NCI-H510A treated with DMSO at 0.1 percent for 48 hours (cell line): Measurements from ENCODE around the gene MAN2B2.

Source experiments
- DNase-seq: peaks from one replicate; lab custom pipeline; 2025; lab: John Stamatoyannopoulos, UW

MAN2B2 gene

DNA sequence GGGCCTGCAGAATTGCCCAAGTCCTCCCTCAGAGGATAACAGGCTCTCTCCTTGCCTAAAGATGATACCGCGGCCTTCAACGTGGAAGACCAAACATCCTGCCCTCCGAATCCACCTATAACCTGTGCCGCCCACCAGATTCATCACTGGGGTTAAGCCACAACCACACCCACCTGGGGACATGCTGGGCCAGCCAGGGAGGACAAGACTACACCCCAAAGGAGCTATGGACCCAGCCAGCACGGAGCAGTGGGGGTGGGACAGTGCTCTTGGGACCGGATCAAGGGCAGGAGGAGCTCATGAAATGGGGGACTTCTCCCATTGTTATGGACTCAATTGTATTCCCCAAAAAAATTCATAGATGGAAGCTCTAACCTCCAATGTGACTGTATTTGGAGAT, 6.8 kb upstream of the MAN2B2 start:
- DNase-seq = no peak

DNA sequence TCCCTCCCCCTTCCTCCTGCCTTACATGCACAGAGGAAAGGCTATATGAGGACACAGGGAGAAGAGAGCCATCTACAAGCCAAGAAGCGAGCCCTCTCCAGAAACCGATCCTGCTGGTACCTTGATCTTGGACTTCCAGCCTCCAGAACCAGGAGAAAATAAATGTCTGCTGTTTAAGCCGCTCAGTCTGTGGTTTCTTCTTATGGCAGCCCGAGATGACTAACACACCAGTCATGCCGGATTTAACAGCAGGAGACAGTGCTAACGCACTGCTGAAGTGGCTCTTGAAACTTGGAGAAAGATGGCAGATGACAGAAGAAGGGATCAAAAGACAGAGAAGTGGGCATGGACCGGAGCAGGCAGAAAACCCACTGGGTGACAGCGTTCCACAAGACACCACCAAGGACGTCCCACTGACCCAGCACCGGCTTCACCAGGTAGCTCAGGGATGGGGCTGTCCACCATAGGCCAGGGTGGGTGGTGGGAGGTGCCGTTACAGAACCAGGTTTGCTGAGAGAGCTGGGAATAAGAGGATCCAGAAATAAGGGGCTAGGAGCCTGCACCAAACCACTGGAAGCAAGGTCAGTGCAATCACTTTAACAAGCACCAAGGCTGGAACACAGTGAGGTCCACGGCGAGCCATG, 6.2 kb upstream of the MAN2B2 start:
- no peak for DNase-seq

DNA sequence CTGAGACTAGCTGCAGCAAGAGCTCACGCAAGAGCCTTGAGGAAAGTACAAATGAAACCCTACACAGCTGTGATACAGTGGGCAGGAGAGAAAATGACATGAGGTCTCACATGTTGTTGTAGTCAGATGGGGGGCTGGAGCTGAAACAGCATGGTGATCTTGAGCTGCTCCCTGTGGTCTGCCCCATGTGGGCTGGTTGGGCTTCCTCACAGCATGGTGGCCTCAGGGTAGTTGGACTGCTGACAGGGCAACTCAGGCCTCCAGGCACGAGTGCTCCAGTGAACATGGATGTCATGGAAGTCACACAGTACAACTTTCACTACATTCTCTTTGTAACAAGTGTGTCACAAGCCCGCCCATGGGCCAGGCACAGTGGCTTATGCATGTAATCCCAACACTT, 3.4 kb upstream of the MAN2B2 start:
- no peak for DNase-seq

DNA sequence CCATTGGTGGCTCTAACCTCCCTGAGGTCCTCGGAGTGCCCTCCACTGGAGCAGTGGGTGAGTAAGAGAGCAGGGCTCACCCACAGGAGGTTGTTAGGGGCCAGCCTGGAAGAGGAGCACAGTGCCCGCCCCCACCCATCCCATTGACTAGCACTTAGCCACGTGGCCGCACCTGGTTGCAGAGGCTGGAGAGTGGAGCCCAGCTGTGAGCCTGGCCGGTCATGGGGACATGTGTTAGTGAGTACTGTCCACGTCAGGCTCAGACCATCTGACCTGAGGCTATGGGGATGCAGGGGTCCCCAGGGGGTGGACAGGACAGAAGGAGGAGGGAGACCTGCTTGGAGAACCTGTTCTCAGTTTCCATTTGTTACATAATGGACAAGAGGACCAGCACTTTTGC, 1.4 kb upstream of the MAN2B2 start:
- DNase-seq = no peak

DNA sequence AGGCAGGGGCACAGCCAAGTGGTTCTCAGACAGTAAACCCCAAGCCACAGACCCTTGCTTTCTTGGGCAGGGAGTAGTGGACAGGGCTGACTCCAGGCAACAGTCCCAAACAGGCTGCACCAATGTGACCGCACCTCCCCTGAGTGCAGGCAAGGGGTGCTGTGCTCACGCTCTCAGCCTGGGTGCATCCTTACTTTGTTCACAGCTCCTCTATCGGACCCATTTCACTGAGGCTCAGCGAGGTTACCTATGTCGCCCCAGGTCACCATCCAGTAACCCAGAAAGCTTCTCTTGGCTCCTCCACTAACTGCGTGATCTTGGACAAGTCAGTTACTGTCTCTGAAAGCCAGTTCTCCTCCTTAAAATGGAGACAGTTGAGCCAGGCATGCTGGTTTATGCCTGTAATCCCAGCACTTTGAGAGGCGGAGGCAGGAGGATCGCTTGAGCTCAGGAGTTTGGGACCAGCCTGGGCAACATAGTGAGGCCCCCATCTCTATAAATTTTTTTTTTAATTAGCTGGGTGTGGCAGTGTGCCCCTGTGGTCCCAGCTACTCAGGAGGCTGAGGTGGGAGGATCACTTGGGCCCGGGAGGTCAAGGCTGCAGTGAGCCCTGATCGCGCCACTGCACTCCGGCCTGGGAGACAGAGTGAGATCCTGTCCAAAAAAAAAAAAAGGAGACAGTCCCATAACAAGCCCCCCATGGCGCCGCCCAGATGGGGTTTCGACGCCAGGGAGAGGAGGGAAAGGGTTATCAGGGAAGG, 823 bp upstream of the MAN2B2 start:
- no peak for DNase-seq

DNA sequence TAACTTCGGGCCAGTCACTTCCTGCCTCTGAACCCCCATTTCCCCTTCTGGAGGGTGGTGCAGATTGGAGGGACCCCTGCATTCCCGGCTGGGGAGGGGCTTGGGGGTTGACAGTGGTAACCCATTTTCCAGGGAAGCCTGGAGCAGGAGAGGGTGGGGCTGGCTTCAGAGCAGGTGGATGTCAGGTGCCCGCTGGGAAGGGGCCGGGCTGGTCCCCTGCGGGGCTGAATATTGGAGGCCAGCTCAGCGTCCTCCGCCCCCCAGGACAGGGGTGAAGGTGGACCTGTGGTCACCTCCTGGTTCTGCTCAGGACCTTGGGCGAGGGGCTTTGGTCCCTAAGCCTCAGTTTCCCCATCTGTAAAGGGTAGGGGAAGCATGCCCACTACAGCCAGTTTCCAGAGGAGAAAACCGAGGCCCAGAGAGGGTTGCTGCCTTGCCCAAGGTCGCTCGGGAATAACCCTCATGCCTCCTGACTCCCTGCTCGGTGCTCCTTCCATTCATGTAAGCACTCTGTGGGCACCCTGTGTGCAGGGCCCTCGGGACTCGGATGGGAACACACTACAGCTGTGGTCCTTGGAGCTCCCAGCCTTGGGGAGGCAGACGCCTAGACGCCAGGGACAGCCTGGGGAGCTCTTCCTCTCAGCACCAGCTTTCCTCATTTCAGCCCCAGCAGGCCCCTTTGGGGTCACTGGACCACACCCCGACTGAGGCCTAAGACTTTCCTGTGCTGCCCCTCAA, 683 bp downstream of the MAN2B2 start:
- DNase-seq = no peak

DNA sequence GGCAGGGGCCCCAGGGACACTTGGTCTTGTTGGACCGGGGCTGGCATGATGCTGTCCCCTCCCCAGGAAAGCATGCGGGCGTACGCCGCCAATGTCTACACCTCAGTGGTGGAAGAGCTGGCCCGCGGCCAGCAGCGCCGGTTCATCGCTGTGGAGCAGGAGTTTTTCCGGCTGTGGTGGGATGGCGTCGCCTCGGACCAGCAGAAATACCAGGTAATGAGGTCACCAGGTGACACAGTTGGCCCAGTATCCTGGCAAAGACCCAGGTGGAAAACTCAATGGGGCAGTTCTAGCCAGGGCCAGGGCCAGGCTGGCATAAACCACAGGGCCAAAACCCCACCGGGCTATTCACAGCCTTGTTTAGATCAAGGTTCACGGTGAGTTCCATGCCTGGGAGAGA, 1.5 kb downstream of the MAN2B2 start:
- DNase-seq = no peak

DNA sequence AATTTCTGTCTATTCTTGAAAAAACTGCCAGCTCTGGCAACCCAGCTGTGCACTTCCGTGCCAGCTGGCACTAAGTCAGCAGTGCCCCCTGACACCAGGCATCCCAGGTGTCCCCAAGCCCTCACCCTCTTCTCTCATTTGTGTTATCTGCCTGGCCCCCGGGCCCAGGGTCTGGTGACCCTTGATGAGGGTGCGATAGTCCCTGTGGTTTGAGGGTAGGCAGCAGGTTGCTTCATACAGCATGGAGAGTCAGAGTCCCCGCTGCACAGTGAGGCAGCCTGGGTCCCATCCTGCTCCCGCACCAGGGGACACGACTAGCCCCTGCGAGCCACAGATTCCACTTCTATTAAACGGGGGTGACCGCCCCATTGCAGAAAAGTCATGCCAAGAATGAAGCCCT, 1.9 kb downstream of the MAN2B2 start:
- DNase-seq = no peak

DNA sequence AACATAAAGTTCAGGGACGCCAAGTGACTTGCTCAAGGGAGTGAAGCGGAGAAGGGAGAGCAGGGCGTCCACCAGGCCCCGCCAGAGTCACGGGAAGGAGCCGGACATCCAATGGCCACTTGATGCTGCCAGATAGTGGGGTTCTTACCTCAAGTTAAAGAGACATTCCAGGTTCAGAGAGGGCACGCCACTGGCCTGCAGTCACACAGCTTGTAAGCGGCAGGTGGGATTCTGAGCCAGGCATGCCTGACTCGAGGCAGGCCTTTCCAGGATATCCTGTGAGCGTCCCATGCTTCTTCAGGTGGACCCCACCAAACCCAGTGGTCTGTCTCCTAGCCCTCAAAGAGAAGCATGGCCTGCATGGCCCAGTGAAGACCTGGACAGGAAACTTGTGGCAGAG, 2.4 kb downstream of the MAN2B2 start:
- no peak for DNase-seq

DNA sequence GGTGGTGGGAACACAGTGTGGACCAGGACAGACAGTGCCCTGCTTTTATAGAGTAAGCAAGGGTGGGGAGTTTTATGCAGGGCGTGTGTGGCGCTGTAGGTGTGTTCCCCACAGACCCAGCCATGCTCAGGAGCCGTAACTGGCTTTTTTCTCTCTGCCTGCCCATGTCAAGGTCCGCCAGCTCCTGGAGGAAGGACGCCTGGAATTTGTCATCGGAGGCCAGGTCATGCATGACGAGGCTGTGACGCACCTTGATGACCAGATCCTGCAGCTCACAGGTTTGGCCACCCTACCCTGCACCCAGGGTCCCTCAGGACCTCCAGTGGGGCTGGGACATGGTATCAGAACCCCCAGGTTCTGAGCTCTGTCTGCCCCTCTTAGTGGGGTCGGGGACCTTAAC, 3.2 kb downstream of the MAN2B2 start:
- DNase-seq = no peak

DNA sequence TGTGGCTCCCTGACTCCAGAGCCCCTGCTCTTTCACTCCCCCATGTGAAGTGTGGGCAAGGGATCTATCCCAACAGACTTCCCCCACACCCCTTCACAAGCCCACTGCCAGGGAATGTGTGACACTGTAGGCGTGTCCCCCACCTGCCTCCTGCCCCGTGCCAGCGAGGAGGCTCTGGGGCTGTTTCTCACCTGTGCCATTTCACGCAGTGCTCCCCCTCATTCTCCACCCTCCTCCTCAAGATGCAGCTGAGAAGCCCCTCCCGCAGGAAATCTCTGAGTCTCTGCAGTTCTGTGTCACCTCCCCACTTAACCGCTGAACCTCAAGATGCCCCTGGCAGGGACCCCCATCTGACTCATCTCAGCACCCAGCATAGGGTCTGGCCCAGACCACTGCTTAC, 5.4 kb downstream of the MAN2B2 start:
- no peak for DNase-seq

DNA sequence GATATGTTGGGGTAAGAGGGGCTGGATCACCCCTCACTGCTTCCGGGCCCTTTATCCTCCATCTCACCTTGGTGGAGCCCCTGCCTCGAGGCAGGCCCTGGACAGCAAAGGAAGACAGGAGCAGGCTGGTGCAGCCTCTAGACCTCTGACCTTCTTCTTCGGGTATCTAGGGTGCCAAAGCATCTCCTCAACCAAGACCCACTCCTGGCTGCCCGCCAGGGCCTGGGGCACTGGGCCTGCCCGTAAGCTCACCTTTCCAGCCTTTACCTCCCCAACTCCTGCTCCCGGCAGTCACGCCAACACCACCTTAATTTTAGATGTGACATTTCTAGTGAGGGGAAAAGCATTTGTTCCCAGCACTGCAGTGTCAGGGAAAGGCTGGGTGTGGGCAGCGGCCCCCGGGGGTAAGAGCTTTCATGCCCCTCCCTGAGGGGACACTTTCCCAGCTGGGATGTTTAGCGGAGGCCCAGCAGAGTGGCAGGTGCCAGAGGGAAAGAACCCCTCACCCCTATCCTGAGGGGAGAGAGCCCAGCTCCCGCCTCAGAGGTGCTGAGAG, 6.7 kb downstream of the MAN2B2 start:
- no peak for DNase-seq

DNA sequence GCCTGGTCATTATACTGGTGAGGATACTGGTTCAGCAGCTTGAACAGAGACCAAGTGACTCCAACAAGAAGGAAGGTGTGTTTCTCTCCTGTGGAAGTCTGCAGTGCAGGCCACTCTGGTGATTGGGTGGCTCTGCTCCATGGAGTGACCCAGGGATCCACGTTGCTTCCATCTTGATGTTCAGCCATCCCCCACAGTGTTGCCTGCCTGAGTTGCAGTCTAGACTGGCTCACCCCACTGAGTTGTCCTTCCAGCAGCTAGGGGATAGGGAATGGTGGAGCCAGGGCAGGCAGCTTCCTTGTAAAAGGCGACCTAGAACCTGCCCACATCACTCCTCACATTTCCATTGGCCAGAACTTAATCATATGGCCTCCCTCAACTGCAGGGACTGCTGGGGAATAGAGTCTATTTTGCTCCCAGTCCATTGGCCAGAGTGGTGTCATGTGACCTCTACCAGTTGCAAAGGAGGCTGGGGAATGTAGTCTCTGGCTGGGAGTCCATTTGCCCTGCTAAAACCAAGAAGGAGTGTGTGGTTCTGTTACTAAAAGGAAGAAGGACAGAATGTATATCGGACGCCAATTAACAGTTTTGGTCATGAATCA, 8.0 kb downstream of the MAN2B2 start:
- no peak for DNase-seq

DNA sequence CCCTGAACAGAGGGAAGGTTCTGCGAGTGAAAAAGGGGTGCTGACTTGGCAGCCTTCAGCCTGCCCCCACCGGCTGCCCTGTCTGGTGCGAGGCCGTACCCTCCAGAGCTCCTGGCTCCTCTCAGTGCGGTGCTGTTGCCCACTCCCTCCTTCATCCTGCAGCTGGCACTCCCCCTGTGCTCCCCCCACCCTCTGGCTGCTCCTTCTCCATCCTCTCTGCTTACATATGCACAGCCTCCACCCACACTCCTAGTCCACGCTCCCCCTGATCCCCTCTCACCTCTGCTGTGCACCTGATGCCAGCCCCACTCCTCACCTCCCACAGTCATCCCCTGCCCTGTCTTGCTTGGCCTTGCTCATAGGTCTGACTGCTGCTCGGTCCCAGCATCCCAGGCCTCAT, 9.9 kb downstream of the MAN2B2 start:
- no peak for DNase-seq

DNA sequence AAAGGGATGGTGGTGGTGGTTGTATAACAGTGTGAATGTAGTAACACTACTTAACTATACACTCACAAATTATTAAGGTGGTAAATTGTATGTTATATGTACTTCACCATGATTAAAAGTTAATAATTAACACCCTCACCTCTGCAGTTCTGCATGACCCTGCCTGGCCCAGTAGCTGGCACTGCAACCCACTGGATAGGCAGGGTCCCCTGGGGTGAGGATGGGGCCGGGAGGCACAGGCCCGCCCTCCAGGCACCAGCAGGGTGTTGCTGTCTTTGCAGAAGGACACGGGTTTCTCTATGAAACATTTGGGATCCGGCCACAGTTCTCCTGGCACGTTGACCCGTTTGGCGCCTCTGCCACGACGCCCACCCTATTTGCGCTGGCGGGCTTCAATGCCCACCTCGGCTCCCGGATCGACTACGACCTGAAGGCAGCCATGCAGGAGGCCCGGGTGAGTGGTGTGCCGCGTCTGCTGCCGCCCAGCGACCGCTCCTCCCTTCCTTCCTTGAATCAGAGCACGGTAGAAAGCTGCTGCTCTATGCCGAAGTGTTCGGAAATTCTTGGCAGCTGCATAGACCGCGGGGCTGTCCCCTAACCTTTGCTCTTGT, 11.8 kb downstream of the MAN2B2 start:
- DNase-seq = no peak

DNA sequence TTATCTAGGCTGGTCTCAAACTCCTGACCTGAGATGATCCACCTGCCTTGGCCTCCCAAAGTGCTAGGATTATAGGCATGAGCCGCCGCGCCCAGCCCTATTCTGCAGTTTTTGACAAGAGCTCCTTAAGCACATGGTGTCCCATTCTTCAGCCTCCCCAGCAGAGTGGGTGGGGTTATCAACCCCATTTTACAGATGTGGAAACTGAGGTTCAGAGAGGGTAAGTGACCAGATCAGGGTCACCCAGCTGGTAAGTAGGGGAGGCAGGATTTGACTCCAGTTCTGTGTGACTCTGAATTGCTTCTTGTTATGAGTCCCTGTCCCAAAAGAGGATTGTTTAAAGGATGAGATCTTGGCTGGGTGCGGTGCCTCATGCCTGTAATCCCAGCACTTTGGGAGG, 14.5 kb downstream of the MAN2B2 start:
- no peak for DNase-seq

DNA sequence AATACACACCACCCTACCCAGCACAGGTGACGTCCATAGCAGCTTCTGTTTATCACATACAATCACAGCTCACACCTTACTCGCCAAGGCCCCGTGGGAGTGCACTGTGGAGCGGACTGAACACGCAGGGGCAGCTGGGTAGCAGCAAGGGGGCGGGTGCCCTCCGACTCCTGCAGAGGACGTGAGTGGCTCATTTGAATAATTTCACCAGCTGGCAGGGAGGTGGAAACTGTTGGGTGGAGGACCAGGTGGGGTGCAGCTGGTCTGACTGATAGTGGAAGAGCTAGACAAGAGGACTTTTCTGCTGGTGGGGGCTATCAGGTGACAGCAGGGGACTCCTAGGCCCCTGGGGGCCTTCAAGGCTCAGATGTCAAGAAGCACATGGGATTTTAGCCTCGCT, 16.3 kb downstream of the MAN2B2 start:
- DNase-seq = no peak

DNA sequence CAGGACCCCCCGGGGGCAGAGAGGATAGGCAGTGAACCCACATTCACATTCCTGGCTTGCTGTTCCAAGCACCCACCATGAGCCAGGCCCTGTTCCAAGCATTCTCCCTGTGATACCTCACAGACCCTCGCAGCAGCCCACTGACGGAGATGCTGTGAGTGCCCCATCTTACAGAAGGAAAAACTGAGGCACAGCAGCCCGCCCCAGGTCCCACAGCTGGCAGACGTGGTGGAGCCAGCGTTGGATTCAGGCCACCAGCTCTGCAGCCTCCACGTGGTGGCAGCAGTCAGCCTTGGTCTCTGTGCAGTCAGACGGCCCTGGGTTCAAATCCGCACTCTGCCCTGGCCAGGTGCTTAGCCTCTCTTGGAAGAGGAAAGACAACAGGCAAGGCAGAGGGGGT, 16.8 kb downstream of the MAN2B2 start:
- DNase-seq = no peak

DNA sequence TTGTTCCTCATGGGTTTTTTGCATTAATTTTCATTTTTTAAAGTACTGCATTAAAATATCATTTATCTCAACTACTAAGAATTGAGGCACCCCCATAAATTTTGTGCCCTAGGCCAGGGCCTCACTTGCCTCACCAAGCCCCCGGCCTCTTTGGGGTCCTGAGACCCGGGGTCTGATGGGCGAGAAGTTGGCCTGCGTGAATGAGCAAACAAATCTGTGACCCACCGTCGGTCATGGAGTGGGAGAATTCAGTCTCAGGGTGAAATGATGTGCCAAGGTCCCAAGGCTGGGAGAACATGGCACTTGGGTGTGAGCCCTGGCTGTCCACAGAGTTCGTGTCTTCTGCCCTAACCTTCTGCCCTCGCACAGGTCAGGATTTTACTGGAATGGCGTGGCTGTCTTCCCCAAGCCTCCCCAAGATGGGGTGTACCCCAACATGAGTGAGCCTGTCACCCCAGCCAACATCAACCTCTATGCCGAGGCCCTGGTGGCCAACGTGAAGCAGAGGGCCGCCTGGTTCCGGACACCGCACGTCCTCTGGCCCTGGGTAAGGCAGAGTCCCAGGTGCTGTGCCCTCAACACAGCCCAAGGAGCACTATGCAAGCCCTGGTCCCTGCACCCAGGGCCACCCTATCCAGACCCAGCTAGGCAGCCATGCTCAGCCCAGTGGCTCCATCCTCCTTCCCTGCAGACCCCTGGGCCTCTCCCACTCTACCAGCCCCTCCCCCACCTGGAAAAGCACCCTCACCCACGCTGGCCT, 18.0 kb downstream of the MAN2B2 start:
- DNase-seq = no peak

DNA sequence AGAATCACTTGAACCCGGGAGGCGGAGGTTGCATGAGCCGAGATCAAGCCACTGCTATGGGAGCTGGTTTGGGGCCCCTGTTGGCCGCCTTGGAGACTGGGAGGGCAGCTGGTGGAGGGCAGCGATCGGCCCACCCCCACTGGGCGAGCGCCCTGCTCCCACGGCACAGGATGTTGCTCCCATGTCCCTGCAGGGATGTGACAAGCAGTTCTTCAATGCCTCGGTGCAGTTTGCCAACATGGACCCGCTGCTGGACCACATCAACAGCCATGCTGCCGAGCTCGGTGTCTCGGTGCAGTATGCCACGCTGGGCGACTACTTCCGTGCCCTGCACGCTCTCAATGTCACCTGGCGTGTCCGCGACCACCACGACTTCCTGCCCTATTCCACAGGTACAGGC, 19.4 kb downstream of the MAN2B2 start:
- no peak for DNase-seq

DNA sequence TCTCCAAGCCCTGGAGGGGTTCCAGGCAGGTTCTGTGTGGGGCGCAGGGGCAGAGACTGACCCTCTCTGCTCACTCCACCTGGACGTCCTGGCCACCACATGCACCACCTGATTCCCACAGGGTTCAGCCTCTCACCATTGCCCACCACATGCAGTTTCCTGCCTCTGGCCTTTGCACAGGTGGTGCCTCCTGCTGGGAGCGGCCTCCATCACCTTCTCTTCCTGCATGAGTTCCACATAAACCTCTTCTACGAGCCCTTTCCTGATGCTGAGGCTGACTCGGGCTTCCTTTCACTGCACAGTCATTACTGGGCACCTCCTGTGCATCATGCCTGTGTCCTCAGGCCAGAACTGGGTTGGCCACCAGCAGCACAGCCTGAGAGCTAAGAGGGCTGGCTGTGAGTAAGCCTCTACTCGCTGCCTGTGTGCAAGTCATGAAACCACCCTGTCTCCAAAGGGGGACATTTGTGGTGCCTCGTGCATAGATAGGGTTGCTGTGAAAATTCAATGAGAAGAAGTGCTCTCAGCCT, 19.9 kb downstream of the MAN2B2 start:
- DNase-seq = no peak
